Transverse colon (tissue), 3 donors: Measurements from ENCODE around the gene DGKG.

Experiments used
- CTCF ChIP-seq, 5 experiments: fragments of 200-600 bp in 3 of 5; fragments of 450-650 bp in 2 of 5; sonication (generic) in 3 of 5; IDR thresholded peaks; 1 replicate in 2 of 5; 2 replicates in 3 of 5; pipeline ENCODE4 v1.5.1; 2016 to 2017; ENCODE audit warnings: antibody characterized with exemption in 5 of 5, inconsistent platforms in 3 of 5, mild to moderate bottlenecking in 2 of 5, moderate library complexity in 1 of 5
- EP300 ChIP-seq: sonication (generic); formaldehyde crosslinking; IDR thresholded peaks from one replicate; pipeline ENCODE4 v1.6.1; 2017; ENCODE audit warnings: antibody characterized with exemption, low read depth

DNA sequence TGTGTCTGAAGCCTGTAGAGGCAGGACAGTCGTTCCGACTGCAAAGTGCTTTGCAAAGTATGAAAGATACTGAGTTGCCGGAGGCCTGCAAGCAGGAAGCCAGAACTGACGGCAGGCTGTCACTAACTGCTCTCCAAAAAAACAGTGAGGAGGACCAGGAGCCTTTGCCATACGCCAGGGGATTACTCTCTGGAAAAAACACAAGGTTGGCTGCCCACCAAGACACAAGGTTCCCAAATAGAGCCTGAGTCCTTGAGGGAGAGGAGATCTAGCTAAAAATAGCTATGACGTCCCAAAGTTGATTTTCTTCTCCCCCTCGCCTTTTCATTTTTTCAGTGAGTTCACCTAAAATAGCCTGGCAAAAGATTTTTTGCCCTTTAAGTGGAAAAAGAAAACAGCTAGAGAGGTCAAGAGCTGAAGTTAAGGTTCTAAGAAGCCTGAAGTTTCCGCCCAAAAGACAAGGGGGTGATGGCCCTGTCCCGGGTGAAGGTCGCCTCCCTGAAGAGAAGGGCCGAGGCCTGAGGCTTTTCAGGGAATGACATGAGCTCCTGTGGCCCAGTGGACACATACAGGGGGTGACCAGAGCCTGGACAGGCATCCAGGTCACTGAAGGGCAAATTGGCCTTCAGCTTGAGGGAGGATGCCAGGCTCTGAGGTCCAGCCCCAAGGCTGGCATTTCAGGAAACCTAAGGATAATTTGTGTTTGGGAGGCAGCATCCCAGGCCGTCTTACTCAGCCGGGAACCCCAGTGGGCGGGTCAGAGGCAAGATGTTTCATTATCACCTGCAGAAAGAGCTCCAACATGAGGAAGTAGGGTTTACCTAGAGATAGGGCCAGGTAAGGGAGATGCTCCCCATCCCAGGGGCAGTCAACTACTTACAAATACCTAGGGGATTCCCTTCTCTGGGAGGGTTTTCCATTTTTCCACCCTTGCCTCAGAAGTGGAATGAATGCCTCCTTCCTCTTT, 44.9 kb upstream of the DGKG start:
- no peak for TF ChIP-seq CTCF (IDR thresholded peaks at IDR 0.05)
- no peak for TF ChIP-seq EP300
